Neural progenitor cell (in vitro differentiated cells): ENCODE data around the gene RIOK1.

Experiments used
- CTCF ChIP-seq: fragments of 200-600 bp; sonication (generic); IDR thresholded peaks from 2 replicates; pipeline ENCODE4 v1.5.1; 2017; ENCODE audit warnings: antibody characterized with exemption, mild to moderate bottlenecking
- EZH2 ChIP-seq: fragments of 200-600 bp; sonication (generic); IDR thresholded peaks from 2 replicates; pipeline ENCODE4 v1.6.1; 2017; ENCODE audit warnings: antibody characterized with exemption, mild to moderate bottlenecking, moderate library complexity
- EZH2phosphoT487 ChIP-seq: fragments of 200-600 bp; sonication (generic); IDR thresholded peaks from 2 replicates; pipeline ENCODE4 v1.6.1; 2017; ENCODE audit warnings: antibody characterized with exemption

GRCh38 chr6:7467007-7467897 lies 77.6 kb downstream of the RIOK1 start:
- TF ChIP-seq CTCF, result no peak
- TF ChIP-seq EZH2phosphoT487, result no peak
- no peak for TF ChIP-seq EZH2
